GM23338 (cell line): ENCODE measurements around the gene HERC4. TPM values are rescaled to one million over a fixed set of nuclear protein-coding genes. Genes with fewer than 3 reads are reported as not detected.

Experiments used
- ATAC-seq: fragments of 200-7000 bp; cut with Tn5 transposase; 3 replicates; pipeline ENCODE4 v1.9.1; 2020
- DNase-seq: peaks from one replicate; pipeline ENCODE4 v3.0.0-alpha.2; 2015; ENCODE audit warnings: low spot score
- H2AFZ ChIP-seq: fragments of 200-600 bp; sonication (generic); 2 replicates; pipeline ENCODE4 v1.8.0; 2016; ENCODE audit warnings: antibody characterized with exemption, mild to moderate bottlenecking, moderate library complexity
- H3F3A ChIP-seq: fragments of 200-600 bp; sonication (generic); replicated peaks from 2 replicates; pipeline ENCODE4 v1.8.0; 2017; ENCODE audit warnings: antibody characterized with exemption, mixed run types, low read depth
- H3K27ac ChIP-seq: fragments of 200-600 bp; sonication (generic); 2 replicates; pipeline ENCODE4 v1.6.1; 2016; ENCODE audit warnings: low read depth
- H3K27me3 ChIP-seq: fragments of 200-600 bp; sonication (generic); 2 replicates; pipeline ENCODE4 v1.8.0; 2016; ENCODE audit warnings: mild to moderate bottlenecking, mixed run types, moderate library complexity; ENCODE audit not compliant: insufficient read depth
- H3K36me3 ChIP-seq: fragments of 200-600 bp; sonication (generic); 2 replicates; pipeline ENCODE4 v1.8.0; 2016; ENCODE audit warnings: mild to moderate bottlenecking; ENCODE audit not compliant: insufficient read depth
- H3K4me1 ChIP-seq: fragments of 200-600 bp; sonication (generic); 2 replicates; pipeline ENCODE4 v1.8.0; 2016; ENCODE audit warnings: mild to moderate bottlenecking, moderate library complexity; ENCODE audit not compliant: insufficient read depth
- H3K4me2 ChIP-seq: fragments of 200-600 bp; sonication (generic); 2 replicates; pipeline ENCODE4 v1.7.1; 2017; ENCODE audit warnings: mixed run types
- H3K4me3 ChIP-seq: fragments of 200-600 bp; sonication (generic); 2 replicates; pipeline ENCODE4 v1.6.1; 2016; ENCODE audit warnings: mixed run types
- H3K79me2 ChIP-seq: fragments of 200-600 bp; sonication (generic); replicated peaks from 2 replicates; pipeline ENCODE4 v1.8.0; 2017; ENCODE audit warnings: mild to moderate bottlenecking; ENCODE audit not compliant: insufficient read depth
- H3K9me2 ChIP-seq: fragments of 200-600 bp; sonication (generic); 2 replicates; pipeline ENCODE4 v1.8.0; 2017; ENCODE audit not compliant: insufficient read depth
- H4K20me1 ChIP-seq: fragments of 200-600 bp; sonication (generic); replicated peaks from 2 replicates; pipeline ENCODE4 v1.8.0; 2017; ENCODE audit warnings: mild to moderate bottlenecking; ENCODE audit not compliant: insufficient read depth
- H3K27ac Mint-ChIP-seq: 2 replicates; pipeline ENCODE4 v1.8.0; 2020; ENCODE audit warnings: inconsistent platforms, mild to moderate bottlenecking, moderate library complexity, mixed read lengths
- H3K27me3 Mint-ChIP-seq: 3 replicates; pipeline ENCODE4 v1.8.0; 2022; ENCODE audit warnings: low read depth, mild to moderate bottlenecking, moderate library complexity, mixed read lengths, inconsistent platforms; ENCODE audit not compliant: insufficient read depth, poor library complexity
- H3K36me3 Mint-ChIP-seq: 3 replicates; pipeline ENCODE4 v1.8.0; 2021; ENCODE audit warnings: low read depth, mild to moderate bottlenecking, inconsistent platforms, moderate library complexity, mixed read lengths
- H3K4me1 Mint-ChIP-seq: 3 replicates; pipeline ENCODE4 v1.8.0; 2020; ENCODE audit warnings: mild to moderate bottlenecking, inconsistent platforms, mixed read lengths
- H3K4me3 Mint-ChIP-seq: 3 replicates; pipeline ENCODE4 v1.8.0; 2021; ENCODE audit warnings: moderate library complexity, mild to moderate bottlenecking, inconsistent platforms, mixed read lengths
- H3K9me3 Mint-ChIP-seq: 3 replicates; pipeline ENCODE4 v1.8.0; 2020; ENCODE audit warnings: moderate library complexity, mild to moderate bottlenecking, inconsistent platforms, mixed read lengths
- CREB1 ChIP-seq: fragments of 250-450 bp; sonication (Bioruptor Pico); IDR thresholded peaks from 2 replicates; pipeline ENCODE4 v1.5.0; 2020; ENCODE audit warnings: low read depth, mild to moderate bottlenecking, moderate library complexity
- ETS1 ChIP-seq: IDR thresholded peaks from 2 replicates; pipeline ENCODE4 v1.6.1; 2016; ENCODE audit warnings: antibody characterized with exemption
- EZH2phosphoT487 ChIP-seq: fragments of 200-600 bp; sonication (generic); IDR thresholded peaks from one replicate; pipeline ENCODE4 v1.8.1; 2018; ENCODE audit warnings: antibody characterized with exemption; ENCODE audit not compliant: unreplicated experiment
- JUNB ChIP-seq: IDR thresholded peaks from one replicate; pipeline ENCODE4 v1.6.1; 2016; ENCODE audit warnings: antibody characterized with exemption; ENCODE audit not compliant: unreplicated experiment
- NANOG ChIP-seq: IDR thresholded peaks from 2 replicates; pipeline ENCODE4 v1.6.1; 2016; ENCODE audit warnings: antibody characterized with exemption, borderline replicate concordance
- POLR2AphosphoS5 ChIP-seq: IDR thresholded peaks from 2 replicates; pipeline ENCODE4 v1.6.1; 2016; ENCODE audit warnings: antibody characterized with exemption, low read depth
- REST ChIP-seq: IDR thresholded peaks from one replicate; pipeline ENCODE4 v1.6.1; 2018; ENCODE audit warnings: antibody characterized with exemption; ENCODE audit not compliant: unreplicated experiment
- STAT1 ChIP-seq: IDR thresholded peaks from one replicate; pipeline ENCODE4 v1.6.1; 2016; ENCODE audit warnings: antibody characterized with exemption; ENCODE audit not compliant: unreplicated experiment
- ZNF114 ChIP-seq: fragments of 250-450 bp; sonication (Bioruptor Pico); IDR thresholded peaks from 2 replicates; pipeline ENCODE4 v1.5.0; 2020; ENCODE audit warnings: mild to moderate bottlenecking, moderate library complexity
- ZNF331 ChIP-seq: fragments of 250-450 bp; sonication (Bioruptor Pico); IDR thresholded peaks from 2 replicates; pipeline ENCODE4 v1.5.0; 2020; ENCODE audit warnings: low read depth, mild to moderate bottlenecking, moderate library complexity
- polyA plus RNA-seq: library from polyadenylated mRNA; unstranded; fragments of >200 nt; fragmentation: Nextera tagmentation; extraction: Ambion mirVana; gene quantifications from 2 replicates; pipeline ENCODE4 v1.2.1, GENCODE V29; 2016
- total RNA-seq: library from RNA; depleted of rRNA; stranded (reverse); fragments of >200 nt; shearing (Covaris generic); gene quantifications from 2 replicates; pipeline ENCODE4 v1.2.3, GENCODE V29; 2014
- TF ChIP-seq, protein P1 (sequence below): fragments of 250-450 bp; sonication (Bioruptor Pico); IDR thresholded peaks from 2 replicates; pipeline ENCODE4 v1.5.0; 2020; ENCODE audit warnings: mild to moderate bottlenecking, moderate library complexity

The HERC4 gene
- total and polyA plus RNA-seq, 2 experiments from 2014 or later: 20.1 to 67.2 TPM

DNA sequence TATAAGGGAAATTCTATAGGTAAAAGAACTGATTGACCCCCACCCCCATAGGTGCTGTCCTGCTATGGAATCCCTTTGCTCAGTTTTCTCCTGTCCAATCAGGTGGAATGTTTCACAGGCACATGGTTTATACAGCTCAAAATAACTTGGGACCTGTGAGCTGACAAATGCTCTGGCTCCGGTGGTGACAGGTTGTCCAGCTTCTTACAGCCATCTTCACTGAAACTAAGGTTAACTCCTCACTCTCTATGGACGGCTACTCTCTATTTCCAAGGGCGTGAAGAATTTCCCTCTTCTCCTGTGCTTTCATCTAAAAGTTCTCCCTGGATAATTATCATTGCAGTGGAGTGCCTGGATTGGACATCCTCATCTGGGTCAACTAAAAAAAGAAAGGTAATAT lies 34.2 kb upstream of the HERC4 start, which contains the start of gene MYPN:
TSS of gene MYPN (plus strand) at position 158 of the 400 bp plus-strand sequence. CDS start 11,951 bp downstream, outside the sequence.
- no peak within 1 kb of the TSS for H3K4me2 ChIP-seq
- H3K79me2 ChIP-seq: no peaks in the 10 kb centered on the region
- H3K27ac Mint-ChIP-seq: no peak within 1 kb of the TSS
- H3K27me3 ChIP-seq: no peaks in the 10 kb centered on the region
- no peak within 1 kb of the TSS for H2AFZ ChIP-seq
- H3K4me1 Mint-ChIP-seq: peaks cover 7% of the 10 kb centered on the region; the same call in 2 of the 3 replicates
- no peaks in the 10 kb centered on the region for H3F3A ChIP-seq
- H3K4me1 ChIP-seq: no peaks in the 10 kb centered on the region
- H3K9me2 ChIP-seq: no peaks in the 10 kb centered on the region
- no peaks in the 10 kb centered on the region for H4K20me1 ChIP-seq
- no peak for ATAC-seq
- no peak within 1 kb of the TSS for H3K27ac ChIP-seq
- TF ChIP-seq ZNF114 (CRISPR knock-in tag) (no peak), ZNF331 (no peak), STAT1 (no peak)
- no peaks in the 10 kb centered on the region for H3K36me3 ChIP-seq
- H3K27me3 Mint-ChIP-seq: no peaks in the 10 kb centered on the region
- no peak within 1 kb of the TSS for H3K4me3 ChIP-seq
- no peak within 1 kb of the TSS for H3K4me3 Mint-ChIP-seq
- H3K36me3 Mint-ChIP-seq: no peaks in the 10 kb centered on the region
- H3K9me3 Mint-ChIP-seq: no peaks in the 10 kb centered on the region
- no peak for DNase-seq

DNA sequence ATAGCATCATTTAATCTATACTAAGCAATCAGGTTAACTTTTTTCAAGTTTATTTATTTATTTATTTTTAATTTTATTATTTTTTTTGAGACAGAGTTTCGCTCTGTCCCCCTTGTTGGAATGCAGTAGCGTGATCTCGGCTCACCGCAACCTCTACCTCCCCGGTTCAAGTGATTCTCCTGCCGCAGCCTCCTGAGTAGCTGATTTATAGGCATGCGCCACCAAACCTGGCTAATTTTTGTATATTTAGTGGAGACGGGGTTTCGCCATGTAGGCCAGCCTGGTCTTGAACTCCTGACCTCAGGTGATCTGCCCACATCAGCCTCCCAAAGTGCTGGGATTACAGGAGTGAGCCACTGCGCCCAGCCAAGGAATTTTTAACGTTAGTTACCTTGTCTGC lies 33.6 kb upstream of the HERC4 start:
- no peak overlapping the region for H3K4me2 ChIP-seq
- no peak overlapping the region for H3K27ac ChIP-seq
- no peaks in the 10 kb centered on the region for H3K27me3 ChIP-seq
- no peaks in the 10 kb centered on the region for H3K27me3 Mint-ChIP-seq
- no peak for ATAC-seq
- peaks cover 7% of the 10 kb centered on the region; the same call in 2 of the 3 replicates for H3K4me1 Mint-ChIP-seq
- no peak overlapping the region for H3K4me3 Mint-ChIP-seq
- H3K9me3 Mint-ChIP-seq: no peaks in the 10 kb centered on the region
- no peak overlapping the region for H3K27ac Mint-ChIP-seq
- no peak overlapping the region for H2AFZ ChIP-seq
- H3K4me3 ChIP-seq: no peak overlapping the region
- H3K9me2 ChIP-seq: no peaks in the 10 kb centered on the region
- H3K36me3 Mint-ChIP-seq: no peaks in the 10 kb centered on the region
- no peaks in the 10 kb centered on the region for H3K36me3 ChIP-seq
- DNase-seq: no peak
- no peaks in the 10 kb centered on the region for H3K4me1 ChIP-seq
- no peaks in the 10 kb centered on the region for H4K20me1 ChIP-seq
- no peaks in the 10 kb centered on the region for H3F3A ChIP-seq
- no peaks in the 10 kb centered on the region for H3K79me2 ChIP-seq
- TF ChIP-seq CREB1 (CRISPR knock-in tag) (no peak), POLR2AphosphoS5 (no peak), ETS1 (no peak), NANOG (no peak), ZNF331 (no peak), STAT1 (no peak), JUNB (no peak), EZH2phosphoT487 (no peak), ZNF114 (CRISPR knock-in tag) (no peak), REST (no peak)
- TF ChIP-seq, protein P1, sequence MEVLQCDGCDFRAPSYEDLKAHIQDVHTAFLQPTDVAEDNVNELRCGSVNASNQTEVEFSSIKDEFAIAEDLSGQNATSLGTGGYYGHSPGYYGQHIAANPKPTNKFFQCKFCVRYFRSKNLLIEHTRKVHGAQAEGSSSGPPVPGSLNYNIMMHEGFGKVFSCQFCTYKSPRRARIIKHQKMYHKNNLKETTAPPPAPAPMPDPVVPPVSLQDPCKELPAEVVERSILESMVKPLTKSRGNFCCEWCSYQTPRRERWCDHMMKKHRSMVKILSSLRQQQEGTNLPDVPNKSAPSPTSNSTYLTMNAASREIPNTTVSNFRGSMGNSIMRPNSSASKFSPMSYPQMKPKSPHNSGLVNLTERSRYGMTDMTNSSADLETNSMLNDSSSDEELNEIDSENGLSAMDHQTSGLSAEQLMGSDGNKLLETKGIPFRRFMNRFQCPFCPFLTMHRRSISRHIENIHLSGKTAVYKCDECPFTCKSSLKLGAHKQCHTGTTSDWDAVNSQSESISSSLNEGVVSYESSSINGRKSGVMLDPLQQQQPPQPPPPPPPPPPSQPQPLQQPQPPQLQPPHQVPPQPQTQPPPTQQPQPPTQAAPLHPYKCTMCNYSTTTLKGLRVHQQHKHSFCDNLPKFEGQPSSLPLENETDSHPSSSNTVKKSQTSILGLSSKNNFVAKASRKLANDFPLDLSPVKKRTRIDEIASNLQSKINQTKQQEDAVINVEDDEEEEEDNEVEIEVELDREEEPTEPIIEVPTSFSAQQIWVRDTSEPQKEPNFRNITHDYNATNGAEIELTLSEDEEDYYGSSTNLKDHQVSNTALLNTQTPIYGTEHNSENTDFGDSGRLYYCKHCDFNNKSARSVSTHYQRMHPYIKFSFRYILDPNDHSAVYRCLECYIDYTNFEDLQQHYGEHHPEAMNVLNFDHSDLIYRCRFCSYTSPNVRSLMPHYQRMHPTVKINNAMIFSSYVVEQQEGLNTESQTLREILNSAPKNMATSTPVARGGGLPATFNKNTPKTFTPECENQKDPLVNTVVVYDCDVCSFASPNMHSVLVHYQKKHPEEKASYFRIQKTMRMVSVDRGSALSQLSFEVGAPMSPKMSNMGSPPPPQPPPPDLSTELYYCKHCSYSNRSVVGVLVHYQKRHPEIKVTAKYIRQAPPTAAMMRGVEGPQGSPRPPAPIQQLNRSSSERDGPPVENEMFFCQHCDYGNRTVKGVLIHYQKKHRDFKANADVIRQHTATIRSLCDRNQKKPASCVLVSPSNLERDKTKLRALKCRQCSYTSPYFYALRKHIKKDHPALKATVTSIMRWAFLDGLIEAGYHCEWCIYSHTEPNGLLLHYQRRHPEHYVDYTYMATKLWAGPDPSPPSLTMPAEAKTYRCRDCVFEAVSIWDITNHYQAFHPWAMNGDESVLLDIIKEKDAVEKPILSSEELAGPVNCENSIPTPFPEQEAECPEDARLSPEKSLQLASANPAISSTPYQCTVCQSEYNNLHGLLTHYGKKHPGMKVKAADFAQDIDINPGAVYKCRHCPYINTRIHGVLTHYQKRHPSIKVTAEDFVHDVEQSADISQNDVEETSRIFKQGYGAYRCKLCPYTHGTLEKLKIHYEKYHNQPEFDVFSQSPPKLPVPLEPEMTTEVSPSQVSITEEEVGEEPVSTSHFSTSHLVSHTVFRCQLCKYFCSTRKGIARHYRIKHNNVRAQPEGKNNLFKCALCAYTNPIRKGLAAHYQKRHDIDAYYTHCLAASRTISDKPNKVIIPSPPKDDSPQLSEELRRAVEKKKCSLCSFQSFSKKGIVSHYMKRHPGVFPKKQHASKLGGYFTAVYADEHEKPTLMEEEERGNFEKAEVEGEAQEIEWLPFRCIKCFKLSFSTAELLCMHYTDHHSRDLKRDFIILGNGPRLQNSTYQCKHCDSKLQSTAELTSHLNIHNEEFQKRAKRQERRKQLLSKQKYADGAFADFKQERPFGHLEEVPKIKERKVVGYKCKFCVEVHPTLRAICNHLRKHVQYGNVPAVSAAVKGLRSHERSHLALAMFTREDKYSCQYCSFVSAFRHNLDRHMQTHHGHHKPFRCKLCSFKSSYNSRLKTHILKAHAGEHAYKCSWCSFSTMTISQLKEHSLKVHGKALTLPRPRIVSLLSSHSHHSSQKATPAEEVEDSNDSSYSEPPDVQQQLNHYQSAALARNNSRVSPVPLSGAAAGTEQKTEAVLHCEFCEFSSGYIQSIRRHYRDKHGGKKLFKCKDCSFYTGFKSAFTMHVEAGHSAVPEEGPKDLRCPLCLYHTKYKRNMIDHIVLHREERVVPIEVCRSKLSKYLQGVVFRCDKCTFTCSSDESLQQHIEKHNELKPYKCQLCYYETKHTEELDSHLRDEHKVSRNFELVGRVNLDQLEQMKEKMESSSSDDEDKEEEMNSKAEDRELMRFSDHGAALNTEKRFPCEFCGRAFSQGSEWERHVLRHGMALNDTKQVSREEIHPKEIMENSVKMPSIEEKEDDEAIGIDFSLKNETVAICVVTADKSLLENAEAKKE (CRISPR knock-in tag): no peak
